ENCODE data around the gene PTGR3. TPM values are rescaled to one million over a fixed set of nuclear protein-coding genes. Genes with fewer than 3 reads are reported as not detected.
A peak's percentile ranks its signal among the peaks of the same experiment; 100 is the strongest.

PTGR3 gene
- total and polyA plus RNA-seq, 2 experiments from 2014 or later = 24.4 to 25.7 TPM

DNA sequence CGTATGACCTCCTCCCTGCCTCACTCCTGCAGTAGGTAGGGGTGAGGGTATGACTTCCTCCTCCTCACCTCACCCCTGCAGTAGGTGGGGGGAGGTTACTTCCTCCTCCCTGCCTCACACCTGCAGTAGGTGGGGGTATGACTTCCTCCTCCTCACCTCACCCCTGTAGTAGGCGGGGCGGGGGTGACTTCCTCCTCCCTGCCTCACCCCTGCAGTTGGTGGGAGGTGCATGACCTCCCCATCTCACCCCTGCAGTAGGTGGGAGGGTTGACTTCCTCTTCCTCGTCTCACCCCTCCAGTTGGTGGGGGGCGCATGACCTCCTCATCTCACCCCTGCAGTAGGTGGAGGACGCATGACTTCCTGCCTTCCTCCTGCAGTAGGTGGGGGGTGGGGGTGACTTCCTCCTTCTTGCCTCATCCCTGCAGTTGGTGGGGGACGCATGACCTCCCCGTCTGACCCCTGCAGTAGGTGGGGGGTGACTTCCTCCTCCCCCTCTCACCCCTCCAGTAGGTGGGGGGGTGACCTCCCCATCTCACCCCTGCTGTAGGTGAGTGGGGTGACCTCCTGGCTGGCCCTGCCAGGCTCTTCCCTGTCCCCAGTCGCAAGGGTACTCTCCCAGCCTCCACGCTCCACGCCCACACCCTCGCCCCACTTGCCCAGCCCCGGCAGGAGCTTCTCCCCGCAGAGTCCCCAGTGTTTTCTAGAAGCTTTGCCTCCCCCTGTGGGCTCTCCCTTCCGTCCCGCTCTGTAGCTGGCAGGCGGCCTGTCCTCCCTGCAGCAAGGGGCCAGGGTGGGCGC is 40.9 kb upstream of the PTGR3 start:
- H2AFZ ChIP-seq = no peak overlapping the region
- H3K27me3 ChIP-seq = no peaks in the 10 kb centered on the region
- H3K36me3 ChIP-seq (replicated peaks; ENCODE audit: insufficient read depth, low read depth) = no peaks in the 10 kb centered on the region
- no peak overlapping the region for H3K4me2 ChIP-seq
- H3K4me3 ChIP-seq = no peak overlapping the region
- H4K20me1 ChIP-seq (ENCODE audit: insufficient read depth, poor library complexity, severe bottlenecking) = peaks cover 6% of the 10 kb centered on the region
- no peak for TF ChIP-seq EZH2 (IDR thresholded peaks at IDR 0.05; ENCODE audit: borderline replicate concordance)
- TF ChIP-seq EZH2phosphoT487 (IDR thresholded peaks at IDR 0.05; ENCODE audit: low read depth, severe bottlenecking, unreplicated experiment) = no peak
- TF ChIP-seq, protein P1, sequence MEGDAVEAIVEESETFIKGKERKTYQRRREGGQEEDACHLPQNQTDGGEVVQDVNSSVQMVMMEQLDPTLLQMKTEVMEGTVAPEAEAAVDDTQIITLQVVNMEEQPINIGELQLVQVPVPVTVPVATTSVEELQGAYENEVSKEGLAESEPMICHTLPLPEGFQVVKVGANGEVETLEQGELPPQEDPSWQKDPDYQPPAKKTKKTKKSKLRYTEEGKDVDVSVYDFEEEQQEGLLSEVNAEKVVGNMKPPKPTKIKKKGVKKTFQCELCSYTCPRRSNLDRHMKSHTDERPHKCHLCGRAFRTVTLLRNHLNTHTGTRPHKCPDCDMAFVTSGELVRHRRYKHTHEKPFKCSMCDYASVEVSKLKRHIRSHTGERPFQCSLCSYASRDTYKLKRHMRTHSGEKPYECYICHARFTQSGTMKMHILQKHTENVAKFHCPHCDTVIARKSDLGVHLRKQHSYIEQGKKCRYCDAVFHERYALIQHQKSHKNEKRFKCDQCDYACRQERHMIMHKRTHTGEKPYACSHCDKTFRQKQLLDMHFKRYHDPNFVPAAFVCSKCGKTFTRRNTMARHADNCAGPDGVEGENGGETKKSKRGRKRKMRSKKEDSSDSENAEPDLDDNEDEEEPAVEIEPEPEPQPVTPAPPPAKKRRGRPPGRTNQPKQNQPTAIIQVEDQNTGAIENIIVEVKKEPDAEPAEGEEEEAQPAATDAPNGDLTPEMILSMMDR (IDR thresholded peaks at IDR 0.05; ENCODE audit: poor library complexity) = no peak
- DNase-seq (ENCODE audit: low spot score) = no peak
- H3K9me2 ChIP-seq (replicated peaks; ENCODE audit: insufficient read depth) = no peaks in the 10 kb centered on the region
- H3K4me1 ChIP-seq (ENCODE audit: insufficient read depth) = peaks cover 33% of the 10 kb centered on the region
- WGBS (ENCODE audit: low lambda C conversion rate, missing lambda C conversion rate) = over 99% methylated on average over 12 of the region's 18 CpGs
- no peaks in the 10 kb centered on the region for H3K9me3 ChIP-seq (ENCODE audit: low read depth)
- H3K79me2 ChIP-seq = peaks cover 84% of the 10 kb centered on the region
- no peak overlapping the region for H3K27ac ChIP-seq

DNA sequence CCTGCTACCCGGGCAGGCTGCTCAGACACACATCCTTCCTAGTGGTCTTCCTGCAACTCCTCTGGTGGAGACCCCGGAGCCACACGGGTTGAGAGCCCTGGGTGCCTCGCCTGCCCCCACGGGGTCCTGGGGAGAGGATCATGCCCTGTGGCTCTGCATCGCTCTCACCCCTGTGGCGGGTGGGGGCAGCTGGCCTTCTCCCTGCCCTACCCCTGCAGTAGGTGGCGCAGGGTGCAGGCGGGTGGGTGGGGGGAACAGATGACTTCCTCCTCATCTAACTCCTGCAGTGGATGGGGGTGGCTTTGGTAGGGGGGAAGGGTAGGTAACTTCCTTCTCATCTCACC is 40.2 kb upstream of the PTGR3 start:
- DNase-seq (ENCODE audit: low spot score) = no peak
- peaks cover 4% of the 10 kb centered on the region for H4K20me1 ChIP-seq (ENCODE audit: insufficient read depth, poor library complexity, severe bottlenecking)
- H2AFZ ChIP-seq = no peak overlapping the region
- H3K9me3 ChIP-seq (ENCODE audit: low read depth) = no peaks in the 10 kb centered on the region
- 98% methylated on average over 8 of the region's 9 CpGs for WGBS (ENCODE audit: low lambda C conversion rate, missing lambda C conversion rate)
- peaks cover 84% of the 10 kb centered on the region for H3K79me2 ChIP-seq
- peak overlapping the region; percentile 74 for H3K4me2 ChIP-seq
- H3K27ac ChIP-seq = peak overlapping the region; percentile 86
- no peak overlapping the region for H3K4me3 ChIP-seq
- peaks cover 38% of the 10 kb centered on the region for H3K4me1 ChIP-seq (ENCODE audit: insufficient read depth)
- no peaks in the 10 kb centered on the region for H3K36me3 ChIP-seq (replicated peaks; ENCODE audit: insufficient read depth, low read depth)
- no peaks in the 10 kb centered on the region for H3K9me2 ChIP-seq (replicated peaks; ENCODE audit: insufficient read depth)
- TF ChIP-seq EZH2 (IDR thresholded peaks at IDR 0.05; ENCODE audit: borderline replicate concordance) (no peak), EZH2phosphoT487 (IDR thresholded peaks at IDR 0.05; ENCODE audit: low read depth, severe bottlenecking, unreplicated experiment) (no peak)
- TF ChIP-seq, protein P1 (IDR thresholded peaks at IDR 0.05; ENCODE audit: poor library complexity) = no peak
- H3K27me3 ChIP-seq = no peaks in the 10 kb centered on the region

DNA sequence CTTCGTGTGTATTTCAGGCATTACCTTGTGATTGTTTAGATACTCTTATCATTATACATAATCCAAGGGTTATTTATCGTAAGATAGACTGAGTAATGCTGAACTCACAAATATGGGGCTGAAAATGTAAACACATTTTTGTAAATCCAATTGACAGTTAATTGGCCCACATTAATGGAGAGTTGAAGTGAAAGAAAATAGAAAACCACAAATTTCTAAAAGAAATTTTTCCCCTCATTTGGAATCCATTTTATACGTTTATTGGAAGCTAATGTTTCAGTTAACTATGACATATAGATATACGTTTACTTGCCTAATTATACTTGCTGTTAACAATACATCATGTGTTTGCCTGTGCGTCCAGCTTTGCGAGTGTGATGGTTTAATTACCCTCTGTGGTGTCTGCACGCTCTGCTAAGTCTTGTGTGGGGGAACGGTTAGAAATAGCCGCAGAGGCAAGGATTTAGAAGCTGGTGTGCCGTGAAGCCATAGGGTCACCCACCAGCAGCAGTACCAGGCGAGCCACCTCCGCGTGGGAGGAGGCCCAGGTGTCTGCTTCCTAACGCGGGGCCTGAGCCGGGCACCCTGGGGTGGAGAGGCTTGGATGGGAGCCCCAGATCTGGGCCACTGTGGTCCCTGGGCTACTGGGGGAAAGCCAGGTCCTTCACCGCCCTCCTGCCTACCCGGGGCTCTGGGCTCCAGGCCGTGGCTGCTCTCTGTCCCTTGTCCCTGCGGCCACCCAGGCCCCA is 39.7 kb upstream of the PTGR3 start:
- Histone ChIP-seq H4K20me1 (ENCODE audit: insufficient read depth, poor library complexity, severe bottlenecking) (no peaks in the 10 kb centered on the region), H3K79me2 (peaks cover 84% of the 10 kb centered on the region), H3K9me2 (replicated peaks; ENCODE audit: insufficient read depth) (no peaks in the 10 kb centered on the region), H3K4me3 (peak overlapping the region; percentile 18), H3K9me3 (ENCODE audit: low read depth) (no peaks in the 10 kb centered on the region), H3K4me1 (ENCODE audit: insufficient read depth) (peaks cover 38% of the 10 kb centered on the region), H2AFZ (peak overlapping the region; percentile 1), H3K36me3 (replicated peaks; ENCODE audit: insufficient read depth, low read depth) (no peaks in the 10 kb centered on the region), H3K27ac (peak overlapping the region; percentile 86), H3K27me3 (no peaks in the 10 kb centered on the region), H3K4me2 (peak overlapping the region; percentile 74)
- WGBS (ENCODE audit: low lambda C conversion rate, missing lambda C conversion rate) = 78% methylated on average over 19 of the region's 20 CpGs
- TF ChIP-seq EZH2phosphoT487 (IDR thresholded peaks at IDR 0.05; ENCODE audit: low read depth, severe bottlenecking, unreplicated experiment) (no peak), EZH2 (IDR thresholded peaks at IDR 0.05; ENCODE audit: borderline replicate concordance) (no peak)
- TF ChIP-seq, protein P1 (IDR thresholded peaks at IDR 0.05; ENCODE audit: poor library complexity) = no peak
- DNase-seq (ENCODE audit: low spot score) = no peak

Measured in hepatocyte (in vitro differentiated cells).